Activated naive CD8-positive, alpha-beta T cell treated with anti-CD3 and anti-CD28 coated beads for 36 hours (primary cell): ENCODE data around the gene IGFL2. TPM values are rescaled to one million over a fixed set of nuclear protein-coding genes. Genes with fewer than 3 reads are reported as not detected.
"Not testable (repeated sequence)": the region's sequence is repeated elsewhere in the genome, so short reads cannot be mapped to it uniquely, and the experiment has no call there.

Experiments
- DNase-seq: peaks from one replicate; pipeline ENCODE4 v3.0.0; 2021
- H3K27ac Mint-ChIP-seq: one replicate; pipeline ENCODE4 v1.8.0; 2022; ENCODE audit warnings: mild to moderate bottlenecking, moderate library complexity, mixed read lengths
- H3K27me3 Mint-ChIP-seq: one replicate; pipeline ENCODE4 v1.8.0; 2022; ENCODE audit warnings: mild to moderate bottlenecking, mixed read lengths
- H3K36me3 Mint-ChIP-seq: one replicate; pipeline ENCODE4 v1.8.0; 2021; ENCODE audit warnings: mild to moderate bottlenecking, mixed read lengths
- H3K4me1 Mint-ChIP-seq: one replicate; pipeline ENCODE4 v1.8.0; 2021; ENCODE audit warnings: mixed read lengths
- H3K4me3 Mint-ChIP-seq: one replicate; pipeline ENCODE4 v1.8.0; 2022; ENCODE audit warnings: mild to moderate bottlenecking, moderate library complexity, mixed read lengths
- H3K9me3 Mint-ChIP-seq: one replicate; pipeline ENCODE4 v1.8.0; 2022; ENCODE audit warnings: mixed read lengths
- total RNA-seq, 2 experiments: library from RNA; stranded (reverse); gene quantifications; one replicate each; pipeline ENCODE4 v1.2.3, GENCODE V29; 2021

The IGFL2 gene
- total RNA-seq, 2 experiments from 2014 or later, result not detected

DNA sequence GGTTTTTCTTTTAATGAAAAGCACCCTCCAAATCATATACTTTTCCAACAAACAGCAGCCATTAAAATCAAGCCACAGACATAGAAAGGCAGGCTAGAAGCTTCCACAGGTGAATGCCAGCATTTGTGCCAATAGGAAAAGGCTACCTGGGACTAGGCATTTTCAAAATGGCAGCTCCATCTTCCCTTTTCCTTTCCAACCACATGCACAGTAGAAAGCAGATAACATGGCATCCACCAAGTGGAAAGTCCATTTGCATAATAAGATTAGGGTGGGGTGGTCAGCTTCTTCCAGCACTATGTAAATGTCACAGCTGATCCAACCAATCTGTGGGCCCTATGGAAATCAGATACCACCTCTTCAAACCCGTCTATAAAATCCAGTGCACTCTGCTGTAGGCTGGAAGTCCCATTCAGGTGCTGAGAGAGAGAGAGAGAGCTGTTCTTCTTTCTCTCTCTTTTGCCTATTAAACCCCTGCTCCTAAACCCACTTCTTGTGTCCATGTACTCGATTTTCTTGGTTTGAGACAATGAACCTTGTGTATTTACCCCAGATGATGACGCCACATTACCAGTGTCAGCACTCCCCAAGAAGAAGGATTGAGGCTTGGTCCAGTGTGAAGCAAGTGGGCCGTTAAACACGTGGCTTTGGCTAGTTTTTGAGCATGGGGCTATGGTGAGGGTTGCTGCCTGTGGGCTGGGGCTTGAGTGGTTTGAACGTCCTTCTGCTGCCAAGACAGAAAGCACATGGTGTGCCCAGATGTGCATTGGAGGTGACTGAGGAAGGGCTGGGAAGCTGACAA, 57.3 kb downstream of the IGFL2 start:
- Mint-ChIP-seq H3K9me3 (no peaks in the 10 kb centered on the region), H3K4me3 (no peak overlapping the region), H3K36me3 (no peaks in the 10 kb centered on the region), H3K27me3 (peaks cover 26% of the 10 kb centered on the region), H3K27ac (no peak overlapping the region), H3K4me1 (peaks cover 8% of the 10 kb centered on the region)
- DNase-seq, result no peak

- Mint-ChIP-seq H3K4me1 (peaks cover 8% of the 10 kb centered on the region), H3K27ac (no peak overlapping the region), H3K9me3 (no peaks in the 10 kb centered on the region), H3K4me3 (no peak overlapping the region), H3K36me3 (no peaks in the 10 kb centered on the region), H3K27me3 (peaks cover 33% of the 10 kb centered on the region)
- no peak for DNase-seq
Measured at GRCh38 chr19:46206176-46206575, 58.1 kb downstream of the IGFL2 start.

DNA sequence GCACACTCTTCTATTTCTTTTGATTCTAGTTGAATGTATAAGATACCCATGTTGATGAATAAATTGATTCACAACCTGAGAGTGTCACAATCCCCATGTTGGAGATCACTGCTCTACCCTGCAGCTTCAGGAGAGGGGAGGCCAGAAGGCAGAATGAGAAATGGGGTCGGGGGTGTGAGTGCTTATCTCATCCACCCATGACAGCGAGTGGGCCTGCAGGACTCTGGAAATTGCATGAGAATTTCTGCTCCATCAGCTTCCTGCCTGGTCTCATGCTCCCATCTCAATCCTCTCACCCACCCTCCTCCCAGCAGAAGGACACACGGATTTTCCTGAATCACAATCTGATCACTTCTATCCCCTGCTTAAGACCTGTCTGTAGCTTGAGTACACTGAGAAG, 58.6 kb downstream of the IGFL2 start:
- Mint-ChIP-seq H3K4me1 (peaks cover 8% of the 10 kb centered on the region), H3K27me3 (peaks cover 33% of the 10 kb centered on the region), H3K4me3 (no peak overlapping the region), H3K27ac (no peak overlapping the region), H3K36me3 (no peaks in the 10 kb centered on the region), H3K9me3 (no peaks in the 10 kb centered on the region)
- DNase-seq, result no peak

GRCh38 chr19:46207858-46208257, 59.8 kb downstream of the IGFL2 start:
- H3K36me3 Mint-ChIP-seq, DNase-seq, H3K9me3 Mint-ChIP-seq, H3K27ac Mint-ChIP-seq, H3K4me1 Mint-ChIP-seq, H3K4me3 Mint-ChIP-seq: not testable (repeated sequence)
- H3K27me3 Mint-ChIP-seq, result peaks cover 38% of the 10 kb centered on the region

DNA sequence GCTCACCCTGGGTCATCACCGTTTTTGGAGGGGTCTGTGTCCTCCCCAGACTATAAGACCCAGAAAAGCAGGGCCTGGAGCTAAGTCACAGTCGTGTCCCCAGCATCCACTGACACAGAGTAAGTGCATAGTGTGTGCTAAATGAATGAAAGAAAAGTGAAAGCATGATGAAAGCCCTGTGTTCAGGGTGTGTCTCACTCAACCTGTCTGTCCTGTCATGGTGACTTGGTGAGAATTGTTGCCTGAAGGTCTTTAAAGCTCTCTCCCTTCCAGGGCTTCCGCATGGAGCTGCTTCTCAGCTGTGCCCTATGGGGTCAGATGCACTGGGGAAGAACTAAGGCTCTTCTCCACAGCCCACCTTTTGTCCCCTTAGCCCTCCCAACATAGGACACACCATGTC, 61.0 kb downstream of the IGFL2 start:
- Mint-ChIP-seq H3K4me3 (no peak overlapping the region), H3K9me3 (no peaks in the 10 kb centered on the region), H3K27me3 (peaks cover 50% of the 10 kb centered on the region), H3K36me3 (no peaks in the 10 kb centered on the region), H3K4me1 (peaks cover 8% of the 10 kb centered on the region), H3K27ac (no peak overlapping the region)
- DNase-seq, result no peak

GRCh38 chr19:46209472-46209871, 61.4 kb downstream of the IGFL2 start:
- Mint-ChIP-seq H3K4me1 (peaks cover 8% of the 10 kb centered on the region), H3K27me3 (peaks cover 53% of the 10 kb centered on the region), H3K9me3 (no peaks in the 10 kb centered on the region), H3K36me3 (no peaks in the 10 kb centered on the region), H3K4me3 (no peak overlapping the region), H3K27ac (no peak overlapping the region)
- DNase-seq, result no peak

- H3K27ac Mint-ChIP-seq, result no peak overlapping the region
- peaks cover 55% of the 10 kb centered on the region for H3K27me3 Mint-ChIP-seq
- peaks cover 8% of the 10 kb centered on the region for H3K4me1 Mint-ChIP-seq
- H3K36me3 Mint-ChIP-seq, result no peaks in the 10 kb centered on the region
- H3K9me3 Mint-ChIP-seq, result no peaks in the 10 kb centered on the region
- H3K4me3 Mint-ChIP-seq, result no peak overlapping the region
- DNase-seq, result no peak
Measured at GRCh38 chr19:46210669-46211068, 62.6 kb downstream of the IGFL2 start.

Other genes with a start within 250 kb of the IGFL2 start
- gene MYPOP, start 245.6 kb upstream of the IGFL2 start, total RNA-seq, result 1 to 10 TPM; 3.9 TPM
- gene NANOS2, start 233.5 kb upstream of the IGFL2 start, total RNA-seq, result not detected
- gene NOVA2, start 174.4 kb upstream of the IGFL2 start, total RNA-seq, result not detected
- 10 to 100 TPM; 17.8 to 18.4 TPM for gene CCDC61, start 152.8 kb upstream of the IGFL2 start, total RNA-seq
- not detected for gene PGLYRP1, start 125.2 kb upstream of the IGFL2 start, total RNA-seq
- gene IGFL4, start 107.2 kb upstream of the IGFL2 start, total RNA-seq, result not detected
- not detected for gene IGFL3, start 23.6 kb upstream of the IGFL2 start, total RNA-seq
- not detected for gene IGFL1, start 81.5 kb downstream of the IGFL2 start, total RNA-seq
- not detected for gene HIF3A, start 148.8 kb downstream of the IGFL2 start, total RNA-seq
- 100 to 1,000 TPM; 123 to 132 TPM for gene PPP5C, start 198.8 kb downstream of the IGFL2 start, total RNA-seq